Mesenchymal stem cell (in vitro differentiated cells and primary cell): ENCODE data around the gene MVB12A.

Experiments
- DNase-seq: peaks from one replicate; pipeline ENCODE4 v3.0.0-alpha.2; 2013
- H2AFZ ChIP-seq: one replicate; pipeline ENCODE4 v1.6.1; 2013; ENCODE audit warnings: low read depth, mild to moderate bottlenecking, control low read depth, inconsistent platforms, low read length, moderate library complexity
- H2AK5ac ChIP-seq: 2 replicates; pipeline ENCODE4 v1.6.1; 2013; ENCODE audit warnings: low read length, moderate library complexity, mild to moderate bottlenecking, inconsistent platforms; ENCODE audit not compliant: severe bottlenecking
- H2BK120ac ChIP-seq: one replicate; pipeline ENCODE4 v1.6.1; 2013; ENCODE audit warnings: low read depth, mild to moderate bottlenecking, inconsistent platforms, low read length, moderate library complexity
- H2BK12ac ChIP-seq, 2 experiments: one replicate each; pipeline ENCODE4 v1.6.1; 2013; ENCODE audit warnings: inconsistent platforms in 2 of 2, low read length in 2 of 2, mild to moderate bottlenecking in 2 of 2, moderate library complexity in 2 of 2, control low read depth in 1 of 2
- H2BK15ac ChIP-seq: one replicate; pipeline ENCODE4 v1.6.1; 2013; ENCODE audit warnings: mild to moderate bottlenecking, low read depth, inconsistent platforms; ENCODE audit not compliant: poor library complexity, severe bottlenecking
- H2BK5ac ChIP-seq: 2 replicates; pipeline ENCODE4 v1.6.1; 2013; ENCODE audit warnings: low read depth, mild to moderate bottlenecking, low read length, control low read depth, inconsistent platforms; ENCODE audit not compliant: poor library complexity, severe bottlenecking
- H3K14ac ChIP-seq, 2 experiments: one replicate each; pipeline ENCODE4 v1.6.1; 2013; ENCODE audit warnings: inconsistent platforms in 2 of 2, low read length in 2 of 2, control low read depth in 1 of 2, mild to moderate bottlenecking in 1 of 2, moderate library complexity in 1 of 2
- H3K18ac ChIP-seq, 2 experiments: one replicate each; pipeline ENCODE4 v1.6.1; 2013; ENCODE audit warnings: inconsistent platforms in 2 of 2, low read length in 2 of 2, control low read depth in 1 of 2, low read depth in 1 of 2, mild to moderate bottlenecking in 1 of 2
- H3K23ac ChIP-seq, 2 experiments: one replicate each; pipeline ENCODE4 v1.6.1; 2013; ENCODE audit warnings: inconsistent platforms in 2 of 2, low read length in 2 of 2, mild to moderate bottlenecking in 2 of 2, moderate library complexity in 2 of 2, control low read depth in 1 of 2
- H3K27ac ChIP-seq: 2 replicates; pipeline ENCODE4 v1.5.1; 2013; ENCODE audit warnings: mild to moderate bottlenecking, moderate library complexity, low read length, control low read depth, inconsistent platforms; ENCODE audit not compliant: poor library complexity, severe bottlenecking
- H3K27me3 ChIP-seq, 2 experiments: 2 replicates each; pipeline versions ENCODE4 v1.6.1 to v1.7.0; 2013; ENCODE audit warnings: low read length in 2 of 2, mild to moderate bottlenecking in 2 of 2, moderate library complexity in 2 of 2, control low read depth in 1 of 2, inconsistent platforms in 1 of 2; ENCODE audit not compliant: control insufficient read depth in 1 of 2, insufficient read depth in 1 of 2
- H3K36me3 ChIP-seq, 2 experiments: 2 replicates each; pipeline versions ENCODE4 v1.6.1 to v1.7.0; 2013; ENCODE audit warnings: low read length in 2 of 2, control low read depth in 1 of 2, inconsistent platforms in 1 of 2, low read depth in 1 of 2, mild to moderate bottlenecking in 1 of 2; ENCODE audit not compliant: insufficient read depth in 2 of 2, control insufficient read depth in 1 of 2
- H3K4ac ChIP-seq, 2 experiments: one replicate each; pipeline ENCODE4 v1.6.1; 2013; ENCODE audit warnings: inconsistent platforms in 2 of 2, low read length in 2 of 2, mild to moderate bottlenecking in 2 of 2, moderate library complexity in 2 of 2, control low read depth in 1 of 2, low read depth in 1 of 2
- H3K4me1 ChIP-seq: 2 replicates; pipeline ENCODE4 v1.6.1; 2013; ENCODE audit warnings: low read depth, low read length, control low read depth; ENCODE audit not compliant: control insufficient read depth, insufficient read depth
- H3K4me2 ChIP-seq: 2 replicates; pipeline ENCODE4 v1.6.1; 2013; ENCODE audit warnings: low read length, mild to moderate bottlenecking, inconsistent platforms; ENCODE audit not compliant: poor library complexity, severe bottlenecking
- H3K4me3 ChIP-seq, 2 experiments: 2 replicates each; pipeline versions ENCODE4 v1.5.1 to v1.7.0; 2013; ENCODE audit warnings: low read length in 2 of 2, mild to moderate bottlenecking in 2 of 2, control low read depth in 1 of 2, low read depth in 1 of 2; ENCODE audit not compliant: insufficient read depth in 1 of 2
- H3K79me1 ChIP-seq: replicated peaks from 2 replicates; pipeline ENCODE4 v1.6.1; 2013; ENCODE audit warnings: mild to moderate bottlenecking, control low read depth, low read length, inconsistent platforms; ENCODE audit not compliant: poor library complexity, severe bottlenecking
- H3K9ac ChIP-seq: 2 replicates; pipeline ENCODE4 v1.7.0; 2013; ENCODE audit warnings: mild to moderate bottlenecking, low read length, moderate library complexity
- H3K9me3 ChIP-seq: 2 replicates; pipeline ENCODE4 v1.7.0; 2013; ENCODE audit warnings: mild to moderate bottlenecking, low read length; ENCODE audit not compliant: control insufficient read depth
- H4K8ac ChIP-seq: one replicate; pipeline ENCODE4 v1.6.1; 2013; ENCODE audit warnings: inconsistent platforms, mild to moderate bottlenecking, low read length, moderate library complexity
- H4K91ac ChIP-seq: one replicate; pipeline ENCODE4 v1.6.1; 2013; ENCODE audit warnings: mild to moderate bottlenecking, low read length, inconsistent platforms
- WGBS: methylation state at CpG from one replicate; pipeline ENCODE4 v1.1.7; 2013; ENCODE audit warnings: mixed read lengths; 5-methylcytosine and 5-hydroxymethylcytosine counted together

The MVB12A gene

DNA sequence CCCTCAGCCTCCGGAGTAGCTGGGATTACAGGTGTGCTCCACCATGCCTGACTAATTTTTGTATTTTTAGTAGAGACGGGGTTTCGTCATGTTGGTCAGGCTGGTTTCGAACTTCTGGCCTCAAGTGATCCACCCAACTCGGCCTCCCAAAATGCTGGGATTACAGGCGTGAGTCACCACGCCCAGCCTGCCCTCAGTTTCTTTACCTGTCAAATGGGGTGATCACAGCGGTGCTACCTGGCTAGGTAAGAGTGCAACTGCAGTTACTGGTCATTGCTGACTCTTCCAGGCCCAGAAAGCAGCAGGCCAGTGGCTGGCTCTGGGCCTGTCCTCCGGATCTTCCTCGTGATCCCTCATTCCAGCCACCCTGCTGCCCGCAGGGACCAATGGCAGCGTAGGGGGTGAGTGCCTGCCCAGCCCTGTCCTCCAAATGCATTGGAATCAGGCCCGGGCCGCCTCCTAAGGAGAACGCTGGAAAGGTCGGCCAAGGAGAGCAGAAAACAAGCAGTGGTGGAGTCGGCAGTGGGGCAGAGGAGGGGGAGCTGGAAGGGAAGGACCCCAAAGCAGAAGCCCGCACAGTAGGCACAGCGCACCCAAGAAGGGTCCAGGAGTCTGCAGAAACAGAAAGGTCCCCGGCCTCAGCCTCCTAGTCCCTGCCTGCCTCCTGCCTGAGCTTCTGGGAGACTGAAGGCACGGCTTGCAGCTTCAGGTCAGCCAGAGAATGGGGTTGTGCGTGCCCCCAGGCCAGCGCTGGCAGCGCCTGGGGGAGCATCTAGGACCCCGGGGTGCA lies 48.6 kb downstream of the MVB12A start:
- H2BK12ac ChIP-seq: peak overlapping the region in 1 of 2 experiments; percentile 83
- H3K23ac ChIP-seq: peak overlapping the region in 1 of 2 experiments; percentile 61
- no peak overlapping the region for H2AK5ac ChIP-seq
- peaks cover 22% of the 10 kb centered on the region for H3K4me1 ChIP-seq
- peak overlapping the region; percentile 52 for H4K91ac ChIP-seq
- H3K9ac ChIP-seq: peak overlapping the region; percentile 87
- WGBS: 71% methylated on average over 25 of the region's 25 CpGs
- peak overlapping the region; percentile 73 for H2BK15ac ChIP-seq
- peak overlapping the region; percentile 0 to 92 for H3K18ac ChIP-seq
- H3K14ac ChIP-seq: peak overlapping the region in 1 of 2 experiments; percentile 92
- no peaks in the 10 kb centered on the region for H3K9me3 ChIP-seq
- peak overlapping the region; percentile 83 for H2AFZ ChIP-seq
- H3K4ac ChIP-seq: peak overlapping the region in 1 of 2 experiments; percentile 64
- no peak overlapping the region for H2BK5ac ChIP-seq
- H3K4me2 ChIP-seq: peak overlapping the region; percentile 84
- peak overlapping the region; percentile 73 for H4K8ac ChIP-seq
- H3K27me3 ChIP-seq: peaks cover 0 to 8% of the 10 kb centered on the region in 2 experiments
- no peak overlapping the region for H2BK120ac ChIP-seq
- H3K4me3 ChIP-seq: peak overlapping the region in 1 of 2 experiments; percentile 77
- peaks cover 15% of the 10 kb centered on the region for H3K79me1 ChIP-seq
- H3K27ac ChIP-seq: no peak overlapping the region
- H3K36me3 ChIP-seq: no peaks in the 10 kb centered on the region
- DNase-seq: no peak

DNA sequence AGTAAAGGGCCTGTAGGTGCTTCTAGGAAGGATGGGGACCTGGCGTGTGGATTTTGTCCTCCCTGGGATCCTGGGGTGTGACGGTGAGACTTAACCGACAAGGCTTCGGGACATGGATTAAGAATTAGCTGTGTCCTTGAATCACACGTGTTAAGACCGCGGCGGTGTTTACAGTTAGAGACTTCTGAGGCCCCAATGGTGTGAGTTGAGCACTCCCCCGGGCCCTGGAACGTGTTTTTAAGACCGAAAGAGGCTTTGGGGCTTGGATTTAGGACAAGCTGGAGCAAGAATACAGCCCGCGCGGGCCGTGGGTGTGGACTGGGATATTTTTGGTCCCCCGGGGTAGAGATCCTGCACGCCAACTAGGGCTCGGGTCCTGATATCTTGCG lies 49.2 kb downstream of the MVB12A start:
- H2BK15ac ChIP-seq: no peak overlapping the region
- peaks cover 16% of the 10 kb centered on the region for H3K79me1 ChIP-seq
- H2BK12ac ChIP-seq: peak overlapping the region in 1 of 2 experiments; percentile 45
- no peak overlapping the region for H2AK5ac ChIP-seq
- no peak overlapping the region for H4K91ac ChIP-seq
- no peaks in the 10 kb centered on the region for H3K9me3 ChIP-seq
- no peaks in the 10 kb centered on the region for H3K36me3 ChIP-seq
- peak overlapping the region in 1 of 2 experiments; percentile 58 for H3K14ac ChIP-seq
- 5% methylated on average over 19 of the region's 19 CpGs for WGBS
- H3K4ac ChIP-seq: peak overlapping the region in 1 of 2 experiments; percentile 64
- H4K8ac ChIP-seq: no peak overlapping the region
- peak overlapping the region in 1 of 2 experiments; percentile 61 for H3K23ac ChIP-seq
- H3K27me3 ChIP-seq: peaks cover 0 to 6% of the 10 kb centered on the region in 2 experiments
- H2BK120ac ChIP-seq: no peak overlapping the region
- peak overlapping the region in 1 of 2 experiments; percentile 92 for H3K18ac ChIP-seq
- no peak overlapping the region for H2BK5ac ChIP-seq
- no peak overlapping the region for H3K27ac ChIP-seq
- H3K4me3 ChIP-seq: peak overlapping the region; percentile 67 to 77
- peak overlapping the region; percentile 85 for H2AFZ ChIP-seq
- peak overlapping the region; percentile 87 for H3K9ac ChIP-seq
- peak overlapping the region; percentile 84 for H3K4me2 ChIP-seq
- DNase-seq: peak; percentile 73
- H3K4me1 ChIP-seq: peaks cover 22% of the 10 kb centered on the region

DNA sequence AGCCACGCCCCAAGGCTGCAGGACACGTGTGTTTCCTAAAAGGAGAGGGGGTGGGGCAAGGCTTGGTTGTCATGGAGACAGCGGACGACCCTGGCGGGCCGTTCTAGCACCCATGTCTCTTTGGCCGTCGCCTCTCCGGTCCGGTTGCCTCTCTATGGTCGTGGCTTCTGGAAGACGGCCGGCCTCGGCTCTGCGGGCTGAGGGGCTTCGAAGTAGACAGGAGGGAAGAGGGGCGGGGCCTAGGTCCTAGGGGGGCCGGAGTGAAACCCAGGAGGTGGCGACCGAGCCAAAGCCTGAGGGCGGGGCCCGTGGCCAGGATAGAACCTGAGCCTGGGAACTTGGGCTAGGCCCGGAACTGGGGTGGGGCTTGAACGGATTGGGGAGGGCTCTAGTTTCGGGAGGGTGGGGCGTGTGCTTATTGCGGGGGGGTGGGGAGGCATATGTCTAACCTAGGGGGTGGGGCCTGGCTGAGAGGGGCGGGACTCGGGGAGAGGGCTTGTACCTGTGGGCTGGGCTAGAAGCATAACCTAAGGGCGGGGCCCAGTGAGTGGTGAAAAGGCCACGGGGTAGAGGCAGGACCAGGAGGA lies 49.7 kb downstream of the MVB12A start:
- peak; percentile 93 for DNase-seq
- H2BK5ac ChIP-seq: peak overlapping the region; percentile 49
- WGBS: under 1% methylated on average over 30 of the region's 31 CpGs

More for the DNA sequence above, 49.7 kb downstream of the MVB12A start:
- Histone ChIP-seq H3K9me3 (no peaks in the 10 kb centered on the region), H3K4me2 (peak overlapping the region; percentile 88), H4K91ac (peak overlapping the region; percentile 56), H3K4ac (peak overlapping the region in 1 of 2 experiments; percentile 40), H3K36me3 (peaks cover 3% of the 10 kb centered on the region in 2 experiments), H3K18ac (peak overlapping the region; percentile 67 to 92), H2BK12ac (peak overlapping the region in 1 of 2 experiments; percentile 94), H2BK120ac (no peak overlapping the region), H3K4me1 (peaks cover 22% of the 10 kb centered on the region), H3K4me3 (peak overlapping the region; percentile 67 to 80), H3K23ac (no peak overlapping the region), H3K27ac (peak overlapping the region; percentile 72), H3K9ac (peak overlapping the region; percentile 87), H2AFZ (peak overlapping the region; percentile 85), H3K79me1 (peaks cover 19% of the 10 kb centered on the region), H2BK15ac (peak overlapping the region; percentile 98), H3K27me3 (peaks cover 0 to 3% of the 10 kb centered on the region in 2 experiments), H3K14ac (peak overlapping the region in 1 of 2 experiments; percentile 61), H4K8ac (peak overlapping the region; percentile 72), H2AK5ac (no peak overlapping the region)
